PFSK-1 (cell line): ENCODE data around the gene WWC2.

ENCODE experiments used
- FOXP2 ChIP-seq: optimal IDR thresholded peaks from 2 replicates; pipeline ENCODE3; 2011; ENCODE audit warnings: borderline replicate concordance, control low read depth, inconsistent platforms; ENCODE audit not compliant: insufficient read depth; ENCODE audit errors: extremely low read length, extremely low read depth
- POLR2AphosphoS5 ChIP-seq: IDR thresholded peaks from 2 replicates; pipeline ENCODE4 v1.6.1; 2012; ENCODE audit warnings: low read depth, mild to moderate bottlenecking, control low read depth, low read length, moderate library complexity
- REST ChIP-seq, 2 experiments: IDR thresholded peaks; 2 replicates each; pipeline versions ENCODE4 v1.6.1 to v1.8.0; 2011 to 2012; ENCODE audit warnings: low read depth in 2 of 2, low read length in 2 of 2, control low read depth in 1 of 2, inconsistent platforms in 1 of 2, mild to moderate bottlenecking in 1 of 2, moderate library complexity in 1 of 2; ENCODE audit not compliant: insufficient read depth in 1 of 2
- SIN3A ChIP-seq: IDR thresholded peaks from 2 replicates; pipeline ENCODE4 v1.6.1; 2012; ENCODE audit warnings: mild to moderate bottlenecking, low read length, moderate library complexity, borderline replicate concordance; ENCODE audit not compliant: insufficient read depth
- TAF1 ChIP-seq: IDR thresholded peaks from 2 replicates; pipeline ENCODE4 v1.6.1; 2012; ENCODE audit warnings: low read length, control low read depth, borderline replicate concordance; ENCODE audit not compliant: insufficient read depth

GRCh38 chr4:183345261-183345660 lies 246.2 kb downstream of the WWC2 start:
- TF ChIP-seq POLR2AphosphoS5 = no peak
- no peak for TF ChIP-seq REST (IDR thresholded peaks at IDR 0.05; ENCODE audit: insufficient read depth in 1 of 2, low read depth in 2 of 2, low read length in 2 of 2)
- TF ChIP-seq TAF1 = no peak
- no peak for TF ChIP-seq SIN3A
- TF ChIP-seq FOXP2 = no peak
